Retinal pigment epithelial cell (primary cell): ENCODE measurements around the gene FGD4.
A peak's percentile ranks its signal among the peaks of the same experiment; 100 is the strongest.

ENCODE experiments used
- DNase-seq: peaks from one replicate; pipeline ENCODE4 v3.0.0-alpha.2; 2010; ENCODE audit warnings: low read depth
- H3K4me3 ChIP-seq: 2 replicates; pipeline ENCODE4 v1.5.1; 2011; ENCODE audit warnings: mild to moderate bottlenecking, low read length, control low read depth, moderate library complexity
- TF ChIP-seq, protein P1 (sequence below): conservative IDR thresholded peaks from 2 replicates; pipeline ENCODE4 v1.5.1; 2011; ENCODE audit warnings: low read depth, low read length, control low read depth, inconsistent platforms

Gene FGD4

DNA sequence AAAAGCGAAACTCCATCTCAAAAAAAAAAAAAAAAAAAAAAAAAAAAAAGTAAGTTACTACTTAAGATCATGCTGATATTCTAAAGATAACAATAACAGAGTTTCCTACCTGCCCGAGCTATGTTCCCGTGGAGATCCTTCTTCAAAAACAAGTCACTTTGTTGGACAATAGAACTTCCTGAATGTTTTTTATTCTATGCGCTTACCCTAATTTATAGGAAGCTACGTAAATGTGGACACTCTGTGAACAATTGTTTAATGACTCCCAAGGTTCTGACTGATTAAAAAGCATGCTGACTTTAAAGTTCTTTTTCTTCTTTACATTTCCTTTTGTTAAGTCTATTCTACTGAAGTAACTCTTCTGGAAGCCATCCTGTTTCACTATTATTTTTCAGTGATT is 52.5 kb downstream of the FGD4 start:
- TF ChIP-seq, protein P1, sequence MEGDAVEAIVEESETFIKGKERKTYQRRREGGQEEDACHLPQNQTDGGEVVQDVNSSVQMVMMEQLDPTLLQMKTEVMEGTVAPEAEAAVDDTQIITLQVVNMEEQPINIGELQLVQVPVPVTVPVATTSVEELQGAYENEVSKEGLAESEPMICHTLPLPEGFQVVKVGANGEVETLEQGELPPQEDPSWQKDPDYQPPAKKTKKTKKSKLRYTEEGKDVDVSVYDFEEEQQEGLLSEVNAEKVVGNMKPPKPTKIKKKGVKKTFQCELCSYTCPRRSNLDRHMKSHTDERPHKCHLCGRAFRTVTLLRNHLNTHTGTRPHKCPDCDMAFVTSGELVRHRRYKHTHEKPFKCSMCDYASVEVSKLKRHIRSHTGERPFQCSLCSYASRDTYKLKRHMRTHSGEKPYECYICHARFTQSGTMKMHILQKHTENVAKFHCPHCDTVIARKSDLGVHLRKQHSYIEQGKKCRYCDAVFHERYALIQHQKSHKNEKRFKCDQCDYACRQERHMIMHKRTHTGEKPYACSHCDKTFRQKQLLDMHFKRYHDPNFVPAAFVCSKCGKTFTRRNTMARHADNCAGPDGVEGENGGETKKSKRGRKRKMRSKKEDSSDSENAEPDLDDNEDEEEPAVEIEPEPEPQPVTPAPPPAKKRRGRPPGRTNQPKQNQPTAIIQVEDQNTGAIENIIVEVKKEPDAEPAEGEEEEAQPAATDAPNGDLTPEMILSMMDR = no peak
- no peak for DNase-seq
- H3K4me3 ChIP-seq = no peak overlapping the region

DNA sequence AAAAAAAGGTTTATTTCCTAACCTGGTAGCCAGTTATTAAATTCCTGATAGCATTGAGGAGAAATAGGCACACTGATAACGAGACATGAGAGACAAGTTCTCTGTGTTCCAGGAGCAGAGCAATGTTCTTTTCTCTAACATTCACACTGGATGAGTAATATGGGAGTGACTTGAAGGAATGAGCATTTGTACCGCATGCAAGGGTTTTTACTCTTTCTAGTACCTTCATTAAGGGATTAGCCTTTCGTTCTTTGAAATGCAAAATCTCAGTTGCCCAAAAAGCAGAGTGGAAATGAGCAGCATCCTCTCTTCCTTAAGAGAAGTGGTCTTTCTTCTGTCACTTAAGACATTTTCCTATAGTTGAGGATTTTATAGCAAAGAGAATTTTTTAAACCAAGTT is 54.7 kb downstream of the FGD4 start:
- DNase-seq = peak; percentile 78
- TF ChIP-seq, protein P1 = no peak
- no peak overlapping the region for H3K4me3 ChIP-seq

DNA sequence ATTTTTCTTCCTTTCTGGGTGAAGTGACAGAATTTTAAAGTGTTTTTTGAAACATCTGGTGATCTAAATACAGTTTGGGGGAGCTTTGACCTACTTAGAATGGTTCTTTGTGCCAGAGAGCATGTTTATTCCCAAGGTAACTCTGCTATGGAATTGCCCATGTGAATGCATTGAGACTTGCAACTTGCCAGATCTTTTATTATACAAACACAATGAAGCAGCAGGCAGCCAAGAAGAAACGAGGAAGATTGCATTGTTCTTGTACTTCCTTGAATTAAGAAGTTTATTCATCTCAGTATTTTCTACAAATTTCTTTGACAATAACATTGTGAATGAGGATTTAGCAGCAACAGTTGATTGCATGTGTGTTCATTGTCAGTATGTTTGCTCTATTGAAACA is 55.5 kb downstream of the FGD4 start:
- H3K4me3 ChIP-seq = no peak overlapping the region
- TF ChIP-seq, protein P1 = no peak
- DNase-seq = no peak

DNA sequence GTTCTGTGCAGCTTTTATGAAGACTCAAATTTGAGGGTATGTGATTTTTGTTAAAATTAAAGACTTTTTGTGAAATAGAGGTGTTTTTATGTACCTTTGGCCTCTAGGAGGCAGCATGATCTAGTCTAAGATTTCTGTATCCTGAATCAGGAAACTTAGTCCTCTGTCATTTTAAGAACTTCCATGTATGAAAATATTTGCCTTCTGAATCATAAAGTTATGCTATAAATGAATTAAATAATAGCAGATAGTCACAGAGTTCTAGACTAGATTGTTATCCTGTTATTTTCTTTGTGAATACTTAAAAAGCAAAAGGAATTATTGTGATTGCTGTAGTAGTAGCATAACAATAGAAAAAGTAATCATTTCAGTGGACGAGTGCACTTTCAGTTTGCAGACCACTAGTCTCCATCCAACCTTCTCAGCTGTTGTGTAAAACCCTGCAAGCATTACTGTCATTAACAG is 56.3 kb downstream of the FGD4 start:
- peak; percentile 56 for DNase-seq
- TF ChIP-seq, protein P1 = peak; percentile 61
- no peak overlapping the region for H3K4me3 ChIP-seq

DNA sequence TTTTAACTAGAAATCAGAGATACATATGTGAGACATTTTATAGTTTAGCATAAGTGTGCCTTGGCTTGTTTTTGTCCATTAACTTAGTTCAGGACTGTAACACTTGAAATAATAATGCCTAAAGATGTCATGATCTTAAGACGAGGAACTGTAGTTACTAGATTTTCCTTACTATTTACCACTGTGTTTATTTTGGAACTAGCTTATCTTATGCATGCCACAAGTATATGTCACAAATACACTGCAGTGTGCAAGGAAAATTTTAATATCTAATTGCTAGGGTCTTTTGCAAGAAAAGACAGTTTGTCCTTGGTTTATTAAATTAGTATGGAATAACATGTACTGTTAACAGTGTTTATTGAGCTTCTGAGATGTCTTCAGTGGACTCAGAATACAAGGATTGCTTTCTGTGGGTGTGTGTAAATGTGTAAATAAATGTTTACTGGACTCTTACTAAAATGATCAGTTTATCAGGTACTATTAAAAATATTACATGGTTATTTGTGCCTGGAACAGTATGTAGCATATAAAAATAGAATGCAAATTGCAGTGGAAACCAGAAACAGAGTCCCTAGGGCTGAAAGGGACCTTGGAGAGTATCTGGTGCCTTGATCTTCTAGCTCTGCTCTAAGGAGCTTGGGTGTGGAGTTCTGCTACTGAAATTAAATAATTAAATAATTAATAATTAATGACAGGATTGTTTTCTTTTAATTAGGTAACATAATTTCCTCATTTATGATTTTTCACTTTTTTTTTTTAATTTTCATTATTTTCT is 58.1 kb downstream of the FGD4 start:
- DNase-seq = no peak
- H3K4me3 ChIP-seq = no peak overlapping the region
- TF ChIP-seq, protein P1 = no peak

DNA sequence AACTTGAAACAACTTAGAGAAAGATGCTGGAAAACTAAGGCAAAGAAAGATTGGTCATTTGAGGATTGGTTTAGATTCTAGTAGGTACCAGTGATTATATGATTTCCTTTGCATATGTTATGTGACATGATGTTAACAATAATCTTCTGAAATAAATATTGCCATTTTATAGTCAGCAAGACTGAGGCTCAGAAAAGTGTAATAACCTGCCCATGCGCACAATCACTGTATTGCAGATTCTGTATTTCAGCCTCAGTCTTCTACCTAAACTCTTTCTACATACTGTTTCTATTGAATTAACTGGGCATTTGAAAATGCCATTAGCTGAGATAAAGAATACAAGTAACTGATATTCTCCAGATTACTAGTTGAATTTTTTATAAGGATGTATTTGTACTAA is 61.3 kb downstream of the FGD4 start:
- no peak overlapping the region for H3K4me3 ChIP-seq
- no peak for DNase-seq
- TF ChIP-seq, protein P1 = no peak

DNA sequence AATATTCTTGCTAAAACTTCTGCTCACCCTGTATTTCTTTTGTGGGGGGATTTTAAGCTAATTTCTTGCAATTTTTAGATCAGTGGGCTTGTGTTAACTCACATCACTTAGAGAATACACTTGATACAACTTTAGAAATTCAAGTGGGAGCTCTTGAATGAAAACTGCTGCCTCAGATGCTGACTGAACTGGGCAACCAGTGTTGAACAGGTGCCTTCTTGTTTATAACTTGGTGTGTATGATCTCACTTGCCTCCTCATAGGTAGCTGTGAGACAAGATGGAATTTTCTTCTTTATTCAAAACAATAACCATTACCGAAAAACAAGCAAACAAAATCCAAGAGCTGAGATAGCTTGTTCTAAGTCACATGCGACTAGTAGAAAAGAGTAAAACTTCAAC is 63.5 kb downstream of the FGD4 start:
- TF ChIP-seq, protein P1 = no peak
- DNase-seq = no peak
- H3K4me3 ChIP-seq = no peak overlapping the region
